CD4-positive, alpha-beta T cell treated with Interleukin-6 at 100 ng/mL for 8 hours (primary cell): ENCODE data around the gene CFHR3.
"Not testable (repeated sequence)": the region's sequence is repeated elsewhere in the genome, so short reads cannot be mapped to it uniquely, and the experiment has no call there.

Experiments
- DNase-seq: peaks from one replicate; pipeline ENCODE4 v3.0.0-alpha.2; 2020; ENCODE audit warnings: mixed read lengths, low spot score

The CFHR3 gene

DNA sequence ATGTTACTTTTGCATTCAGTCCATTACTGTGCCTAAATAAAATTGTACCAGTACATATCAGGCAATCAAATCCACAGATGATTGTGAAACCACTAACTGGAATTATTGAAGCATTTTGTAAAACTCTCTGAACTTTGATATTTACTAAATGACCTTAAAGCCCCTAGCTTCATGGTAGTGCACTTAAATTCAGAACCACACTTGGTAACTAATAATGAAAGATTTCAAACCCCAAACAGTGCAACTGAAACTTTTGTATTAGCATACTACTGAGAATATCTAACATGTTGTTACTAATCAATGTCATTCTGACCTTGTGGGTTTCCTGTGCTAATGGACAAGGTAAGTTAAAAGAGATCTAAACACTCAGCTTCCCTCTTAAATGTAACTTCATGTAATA lies at the start of gene CFHR3:
CFHR3 (plus strand) TSS at position 238 of the 400 bp plus-strand sequence; CDS start at position 285, 47 bp downstream.
- DNase-seq: no peak

DNA sequence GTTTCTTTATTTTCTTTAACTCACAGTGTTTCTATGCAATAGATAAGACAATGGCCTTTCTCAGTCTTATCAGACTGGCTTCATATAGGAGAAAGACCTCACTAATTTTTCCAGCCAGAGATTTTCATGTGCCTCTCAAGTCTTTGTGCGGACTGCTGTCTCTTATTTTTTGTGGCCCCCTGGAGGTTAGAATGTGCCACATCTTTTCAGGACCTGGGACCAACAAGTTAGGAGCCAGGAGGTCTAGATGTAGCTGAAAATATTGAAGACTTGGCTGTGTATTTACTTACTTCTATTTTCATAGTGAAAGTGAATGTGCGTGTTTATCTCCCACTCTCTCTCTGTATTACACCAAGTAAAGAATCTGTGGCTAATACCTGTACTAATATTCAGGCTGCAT lies 42.1 kb upstream of the CFHR3 start:
- no peak for DNase-seq

DNA sequence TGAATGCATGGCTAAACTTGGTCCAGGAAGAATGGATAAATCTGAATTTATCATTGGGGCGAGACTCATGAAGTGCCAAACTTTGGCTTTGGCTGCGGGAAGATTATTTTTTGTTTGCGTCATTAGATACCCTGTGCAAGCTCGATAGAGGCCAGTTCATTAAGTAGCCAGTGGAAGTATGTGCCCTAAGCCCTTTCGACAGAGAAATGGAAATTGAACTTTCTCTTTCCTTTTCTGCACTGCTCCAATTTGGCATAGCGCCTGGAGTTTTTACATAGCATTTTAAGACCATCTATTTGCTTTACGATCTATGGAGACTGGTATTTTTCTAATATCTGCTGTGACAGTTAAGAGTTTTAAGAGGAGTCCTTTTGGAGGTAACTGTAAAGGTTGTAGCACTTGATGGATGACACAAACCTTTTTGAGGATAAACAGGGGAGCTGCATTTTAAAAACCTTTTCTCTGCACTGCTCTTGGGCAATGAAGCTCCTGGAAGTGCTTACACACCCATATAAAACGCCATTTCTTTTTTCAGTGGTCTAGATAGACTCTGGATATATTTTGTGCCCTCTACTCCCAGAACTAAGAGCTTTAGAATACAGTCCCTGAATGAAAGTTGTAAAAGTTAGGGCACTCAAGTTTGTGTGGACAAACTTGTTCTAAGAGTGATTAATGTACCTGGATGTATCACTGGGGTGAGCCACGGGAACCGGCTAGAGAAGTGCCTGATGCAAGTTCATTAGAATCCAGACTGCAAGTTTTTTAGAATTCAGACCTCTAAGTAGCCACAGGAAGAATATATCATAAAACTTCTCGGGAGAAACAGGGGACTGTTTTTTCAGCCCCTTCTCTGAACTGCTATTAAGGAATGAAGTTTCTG lies 41.3 kb upstream of the CFHR3 start:
- DNase-seq: no peak

DNA sequence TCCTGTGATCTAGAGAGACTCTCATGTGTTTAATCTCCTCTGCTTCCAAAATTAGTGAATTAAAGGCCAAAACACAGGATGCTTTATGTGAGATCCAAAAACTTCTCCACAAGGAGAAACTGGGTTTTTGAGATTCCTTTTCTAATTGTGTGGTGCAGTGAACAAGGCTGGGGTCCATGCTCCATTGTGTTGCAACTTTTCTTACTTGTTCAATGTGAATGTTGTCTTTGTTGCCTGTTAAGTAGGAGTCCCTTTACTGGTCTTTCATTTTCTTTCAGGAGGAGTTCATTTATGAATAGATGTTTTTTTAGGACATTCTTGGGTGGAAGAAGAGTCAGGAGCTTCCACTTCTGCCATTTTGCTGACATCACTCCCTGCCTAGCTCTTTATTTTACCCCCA lies 40.6 kb upstream of the CFHR3 start:
- DNase-seq: no peak

DNA sequence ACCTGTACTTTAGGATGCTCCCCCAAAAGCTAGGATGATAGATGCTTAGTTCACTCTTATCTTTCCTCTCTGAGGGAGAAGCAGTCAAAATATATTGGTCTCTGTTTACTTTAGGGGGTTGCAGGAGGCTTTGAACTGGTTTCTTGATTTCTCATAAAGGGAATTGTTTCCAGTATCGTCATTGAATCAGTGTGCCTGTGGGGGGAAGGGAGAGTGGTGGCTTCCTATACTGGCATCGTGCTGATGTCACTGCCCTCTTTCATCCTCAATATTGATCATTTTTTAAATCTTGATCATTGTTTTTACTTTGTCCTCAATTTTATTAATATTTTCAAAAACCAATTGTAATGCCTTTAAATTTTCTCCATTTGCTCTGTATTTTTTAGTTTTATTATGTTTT lies 40.2 kb upstream of the CFHR3 start:
- no peak for DNase-seq

DNA sequence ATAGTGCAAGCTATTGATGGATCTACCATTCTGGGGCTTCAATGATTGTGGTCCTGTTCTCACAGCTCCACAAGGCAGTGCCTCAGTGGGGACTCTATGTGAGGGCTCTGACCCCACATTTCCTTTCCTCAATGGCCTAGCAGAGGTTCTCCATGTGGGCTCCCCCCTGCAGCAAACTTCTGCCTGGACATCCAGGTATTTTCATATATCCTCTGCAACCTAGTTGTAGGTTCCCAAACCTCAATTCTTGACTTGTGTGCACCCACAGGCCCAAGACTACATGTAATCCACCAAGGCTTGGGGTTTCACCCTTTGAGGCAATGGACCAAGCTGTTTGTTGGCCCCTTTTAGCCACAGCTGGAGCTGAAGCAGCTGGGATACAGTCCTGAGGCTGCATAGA lies 35.9 kb upstream of the CFHR3 start:
- no peak for DNase-seq

DNA sequence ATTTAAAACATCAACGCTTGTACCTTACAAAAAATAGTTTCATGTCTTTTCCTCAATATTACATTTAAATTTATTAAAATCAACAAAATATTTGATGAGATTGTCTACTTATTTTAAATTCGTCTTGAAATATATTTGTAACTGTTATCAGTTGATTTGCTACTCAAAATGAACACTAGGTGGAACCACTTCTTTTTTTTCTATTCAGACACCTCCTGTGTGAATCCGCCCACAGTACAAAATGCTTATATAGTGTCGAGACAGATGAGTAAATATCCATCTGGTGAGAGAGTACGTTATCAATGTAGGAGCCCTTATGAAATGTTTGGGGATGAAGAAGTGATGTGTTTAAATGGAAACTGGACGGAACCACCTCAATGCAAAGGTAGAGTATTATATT lies 31.4 kb upstream of the CFHR3 start:
- DNase-seq: not testable (repeated sequence)

DNA sequence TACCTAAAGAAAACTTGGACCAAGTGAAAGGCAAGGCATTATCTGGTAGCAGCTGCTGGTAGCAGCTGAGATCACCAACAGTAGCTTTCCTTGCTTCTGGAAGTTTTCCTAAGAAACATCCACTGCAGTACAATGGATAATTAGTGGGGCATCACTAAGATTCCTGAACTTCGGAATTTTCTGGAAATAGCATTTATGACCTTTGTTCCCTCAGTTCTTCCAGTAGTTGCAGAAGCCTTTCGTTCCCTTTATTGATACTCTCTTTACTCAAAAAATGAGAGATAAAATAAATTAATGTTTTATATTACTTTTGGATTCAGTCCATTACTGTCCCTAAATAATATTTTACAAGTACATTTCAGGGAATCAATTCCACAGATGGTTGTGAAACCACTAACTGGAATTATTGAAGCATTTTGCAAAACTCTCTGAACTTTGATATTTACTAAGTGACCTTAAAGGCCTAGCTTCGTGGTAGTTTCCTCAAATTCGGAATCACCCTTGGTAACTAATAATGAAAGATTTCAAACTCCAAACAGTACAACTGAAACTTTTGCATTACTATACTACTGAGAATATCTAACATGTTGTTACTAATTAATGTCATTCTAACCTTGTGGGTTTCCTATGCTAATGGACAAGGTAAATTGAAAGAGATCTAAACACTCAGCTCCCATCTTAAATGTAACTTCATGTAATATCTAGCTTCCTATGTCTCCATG lies 9.5 kb upstream of the CFHR3 start:
- not testable (repeated sequence) for DNase-seq

DNA sequence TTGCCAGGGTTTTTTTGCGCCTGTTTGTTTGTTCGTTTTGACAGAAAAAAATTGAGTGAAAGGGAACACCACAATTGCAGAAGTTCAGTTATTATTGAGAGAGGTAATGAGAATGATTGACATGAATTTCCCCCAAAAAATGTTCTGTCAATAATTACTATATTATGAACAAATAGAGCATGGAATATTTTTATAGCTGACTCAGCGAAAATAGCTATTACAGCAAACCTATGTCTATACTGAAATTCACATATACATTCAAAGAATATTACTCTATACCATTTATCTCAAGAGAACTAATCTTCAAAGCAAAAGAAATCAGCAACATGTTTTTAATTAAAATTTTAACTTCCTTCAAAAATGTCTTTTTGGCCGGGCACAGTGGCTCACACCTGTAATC lies 4.8 kb upstream of the CFHR3 start:
- not testable (repeated sequence) for DNase-seq

DNA sequence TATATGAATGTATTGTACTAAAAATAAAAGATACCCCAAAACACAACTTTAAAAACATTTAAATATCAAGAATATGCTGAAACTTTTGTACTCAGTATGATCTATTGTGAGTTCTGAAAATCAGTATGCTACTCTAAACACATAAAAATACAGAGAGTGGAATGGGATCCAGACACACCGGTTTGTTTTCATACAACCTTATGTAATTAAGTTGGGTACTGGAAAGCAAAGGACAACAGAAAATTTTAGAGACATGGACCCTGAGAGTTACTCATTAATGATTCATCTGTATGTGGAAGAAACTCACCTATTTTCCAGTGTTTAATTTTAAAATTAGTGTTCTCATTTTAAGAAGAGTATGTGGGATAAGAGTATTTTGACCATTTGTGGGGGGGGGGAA lies 927 bp upstream of the CFHR3 start:
- DNase-seq: no peak

DNA sequence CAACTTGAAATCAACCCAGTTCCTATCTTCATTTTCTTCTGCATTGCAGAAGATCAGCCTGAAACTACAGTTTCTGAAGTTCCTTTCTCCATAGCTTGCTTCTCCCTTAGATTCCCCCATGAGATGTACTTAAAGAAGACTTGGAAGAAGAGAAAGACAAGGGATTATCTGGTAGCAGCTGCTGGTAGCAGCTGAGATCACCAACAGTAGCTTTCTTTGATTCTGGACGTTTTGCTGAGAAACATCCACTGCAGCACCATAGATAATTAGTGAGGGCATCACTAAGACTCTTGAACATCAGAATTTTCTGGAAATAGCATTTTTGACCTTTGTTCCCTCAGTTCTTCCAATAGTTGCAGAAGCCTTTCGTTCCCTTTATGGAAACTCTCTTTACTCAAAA lies 465 bp upstream of the CFHR3 start:
- DNase-seq: no peak

DNA sequence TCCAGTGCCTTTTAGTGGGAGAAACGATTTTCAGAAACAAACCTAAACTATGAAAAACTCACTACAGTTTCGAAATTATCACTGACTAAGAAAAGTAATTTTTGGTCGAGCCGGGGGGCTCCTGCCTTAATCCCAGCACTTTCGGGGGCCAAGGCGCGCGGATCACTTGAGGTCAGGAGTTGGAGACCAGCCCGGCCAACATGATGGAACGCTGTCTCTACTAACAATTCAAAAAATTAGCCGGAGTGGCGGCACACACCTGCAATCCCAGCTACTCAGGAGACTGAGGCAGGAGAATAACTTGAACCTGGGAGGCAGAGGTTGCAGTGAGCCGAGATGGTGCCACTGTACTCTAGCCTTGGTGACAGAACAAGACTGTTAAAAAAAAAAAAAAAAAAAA lies 3.0 kb downstream of the CFHR3 start:
- no peak for DNase-seq

DNA sequence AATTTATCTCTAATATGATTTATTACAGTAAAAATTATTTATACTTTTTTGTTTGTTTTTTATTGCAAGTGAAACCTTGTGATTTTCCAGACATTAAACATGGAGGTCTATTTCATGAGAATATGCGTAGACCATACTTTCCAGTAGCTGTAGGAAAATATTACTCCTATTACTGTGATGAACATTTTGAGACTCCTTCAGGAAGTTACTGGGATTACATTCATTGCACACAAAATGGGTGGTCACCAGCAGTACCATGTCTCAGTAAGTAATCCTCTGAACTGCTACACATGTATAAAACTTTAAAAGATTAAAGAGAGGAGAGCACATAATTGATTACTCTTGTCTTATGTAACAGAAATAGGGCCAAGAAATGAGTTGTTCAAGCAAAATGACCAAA lies 4.5 kb downstream of the CFHR3 start:
- DNase-seq: no peak

DNA sequence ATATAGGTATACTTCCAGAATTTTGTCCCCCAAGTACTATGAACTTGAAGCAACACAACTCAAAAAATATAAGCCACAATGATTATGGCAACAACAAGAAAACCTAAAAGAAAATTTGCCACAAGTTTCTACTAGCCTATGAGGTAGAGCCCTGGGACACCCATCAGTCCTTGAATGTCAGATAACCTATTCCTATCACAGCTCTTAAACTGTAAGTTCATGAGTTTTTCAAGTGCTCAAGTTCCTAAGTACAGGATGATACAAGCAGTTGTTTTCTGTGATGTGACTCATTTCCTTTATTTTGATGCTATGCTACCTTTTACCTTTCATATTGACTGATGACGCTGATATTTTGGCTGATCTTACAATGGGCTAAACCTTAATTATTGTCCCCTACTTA lies 16.6 kb downstream of the CFHR3 start:
- not testable (repeated sequence) for DNase-seq

DNA sequence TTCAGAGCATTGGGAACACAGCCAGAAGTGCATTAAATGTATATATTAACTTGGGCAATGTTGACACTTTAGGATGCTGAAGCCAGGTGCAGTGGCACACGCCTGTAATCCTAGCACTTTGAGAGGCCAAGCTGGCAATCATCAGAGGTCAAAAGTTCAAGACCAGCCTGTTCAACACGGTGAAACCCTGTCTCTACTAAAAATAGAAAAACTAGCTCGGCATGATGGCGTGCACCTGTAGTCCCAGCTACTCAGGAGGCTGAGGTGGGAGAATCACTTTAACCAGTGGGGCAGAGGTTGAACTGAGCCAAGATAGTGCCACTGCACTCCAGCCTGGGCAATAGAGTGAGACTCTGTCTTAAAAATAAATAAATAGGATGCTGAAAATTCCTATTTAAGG lies 19.5 kb downstream of the CFHR3 start:
- not testable (repeated sequence) for DNase-seq

DNA sequence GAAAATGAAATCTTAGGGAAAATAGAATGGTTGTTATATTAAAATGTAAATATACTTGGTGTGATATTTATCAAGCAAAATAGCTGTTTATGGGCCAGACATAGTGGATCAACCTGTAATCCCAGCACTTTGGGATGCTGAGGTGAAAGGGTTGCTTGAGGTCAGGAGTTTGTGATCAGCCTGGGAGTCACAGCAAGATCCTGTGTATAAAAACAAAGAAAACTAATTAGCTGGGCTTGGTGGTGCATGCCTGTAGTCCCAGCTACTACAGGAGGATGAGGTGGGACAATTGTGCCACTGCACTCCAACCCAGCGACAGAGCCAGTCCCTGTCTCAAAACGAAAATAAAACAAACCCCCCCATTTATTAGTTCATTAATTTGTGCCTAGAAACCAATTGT lies 23.3 kb downstream of the CFHR3 start:
- DNase-seq: no peak

DNA sequence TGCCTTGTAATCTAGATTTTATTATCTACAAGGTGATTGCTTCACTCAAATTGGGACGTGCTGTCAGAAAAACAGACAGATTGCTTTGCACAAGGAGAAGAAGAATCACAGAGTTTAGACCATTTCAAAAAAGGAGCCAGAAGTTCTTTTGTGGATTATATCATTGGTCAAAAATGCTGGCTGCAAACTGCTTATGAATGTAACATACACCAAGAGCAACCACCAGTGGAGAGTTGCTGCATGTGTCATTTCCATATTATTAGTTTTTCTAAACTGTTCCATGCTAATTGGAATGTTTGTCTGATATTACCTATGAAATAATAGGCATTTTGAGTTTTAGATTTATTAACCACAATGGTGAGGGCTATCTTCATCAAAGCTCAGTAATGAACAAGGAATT lies 27.3 kb downstream of the CFHR3 start:
- not testable (repeated sequence) for DNase-seq

DNA sequence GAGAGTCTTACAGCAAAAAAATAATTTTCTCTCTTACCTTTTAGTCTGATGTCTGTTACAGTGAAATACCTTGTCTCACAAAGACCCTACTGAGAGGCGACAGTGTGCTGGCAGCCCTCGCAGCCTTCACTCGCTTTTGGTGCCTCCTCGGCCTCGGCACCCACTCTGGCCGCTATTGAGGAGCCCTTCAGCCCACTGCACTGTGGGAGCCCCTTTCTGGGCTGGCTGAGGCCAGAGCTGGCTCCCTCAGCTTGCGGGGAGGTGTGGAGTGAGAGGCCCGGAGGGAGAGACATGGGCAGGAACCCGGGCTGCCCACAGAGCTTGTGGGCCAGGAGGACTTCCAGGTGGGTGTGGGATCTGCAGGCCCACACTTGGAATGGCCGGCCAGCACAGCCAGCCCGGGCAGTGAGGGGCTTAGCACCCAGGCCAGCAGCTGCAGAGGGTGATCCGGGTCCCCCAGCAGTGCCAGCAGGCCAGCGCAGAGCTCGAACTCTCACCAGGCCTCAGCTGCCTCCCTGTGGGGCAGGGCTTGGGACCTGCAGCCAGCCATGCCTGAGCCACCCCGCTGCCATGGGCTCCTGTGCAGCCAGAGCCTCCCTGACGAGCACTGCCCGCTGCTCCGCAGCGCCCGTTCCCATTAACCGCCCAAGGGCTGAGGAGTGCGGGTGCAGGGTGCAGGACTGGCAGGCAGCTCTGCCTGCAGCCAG lies 34.0 kb downstream of the CFHR3 start:
- no peak for DNase-seq

DNA sequence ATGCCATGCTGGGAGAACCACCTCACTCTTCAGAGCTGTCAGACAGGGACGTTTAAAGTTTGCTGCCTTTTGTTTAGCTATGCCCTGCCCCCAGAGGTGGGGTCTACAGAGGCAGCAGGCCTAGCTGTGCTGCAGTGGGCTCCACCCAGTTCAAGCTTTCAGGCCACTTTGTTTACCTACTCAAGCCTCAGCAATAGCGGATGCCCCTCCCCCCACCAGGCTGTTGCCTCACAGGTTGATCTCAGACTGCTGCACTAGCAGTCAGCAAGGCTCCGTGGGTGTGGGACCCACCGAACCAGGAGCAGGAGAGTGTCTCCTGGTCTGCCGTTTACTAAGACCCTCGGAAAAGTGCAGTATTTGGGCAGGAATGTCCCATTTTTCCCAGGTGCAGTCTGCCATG lies 42.8 kb downstream of the CFHR3 start:
- DNase-seq: not testable (repeated sequence)

DNA sequence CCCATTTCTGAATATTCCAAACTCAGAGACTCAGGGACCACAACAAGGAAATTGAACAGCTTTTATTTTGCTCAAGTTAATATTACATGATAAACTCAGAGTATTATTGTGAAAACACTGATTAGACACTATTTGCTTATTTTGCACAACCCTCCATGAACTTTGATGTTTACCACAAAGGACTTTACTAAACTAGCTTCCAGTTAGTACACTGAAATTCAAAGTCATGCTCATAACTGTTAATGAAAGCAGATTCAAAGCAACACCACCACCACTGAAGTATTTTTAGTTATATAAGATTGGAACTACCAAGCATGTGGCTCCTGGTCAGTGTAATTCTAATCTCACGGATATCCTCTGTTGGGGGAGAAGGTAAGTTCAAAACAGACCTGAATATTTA lies 44.9 kb downstream of the CFHR3 start, which contains the start of gene CFHR1:
CFHR1 (plus strand) TSS at position 201 of the 400 bp plus-strand sequence; CDS start at position 315, 114 bp downstream.
- DNase-seq: not testable (repeated sequence)

DNA sequence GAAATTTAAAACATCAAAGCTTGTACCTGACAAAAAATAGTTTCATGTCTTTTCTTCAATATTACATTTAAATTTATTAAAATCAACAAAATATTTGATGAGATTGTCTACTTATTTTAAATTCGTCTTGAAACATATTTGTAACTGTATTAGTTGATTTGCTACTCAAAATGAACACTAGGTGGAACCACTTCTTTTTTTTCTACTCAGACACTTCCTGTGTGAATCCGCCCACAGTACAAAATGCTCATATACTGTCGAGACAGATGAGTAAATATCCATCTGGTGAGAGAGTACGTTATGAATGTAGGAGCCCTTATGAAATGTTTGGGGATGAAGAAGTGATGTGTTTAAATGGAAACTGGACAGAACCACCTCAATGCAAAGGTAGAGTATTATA lies 53.2 kb downstream of the CFHR3 start:
- not testable (repeated sequence) for DNase-seq
